ENCODE data around the gene JADE3.

Gene JADE3

DNA sequence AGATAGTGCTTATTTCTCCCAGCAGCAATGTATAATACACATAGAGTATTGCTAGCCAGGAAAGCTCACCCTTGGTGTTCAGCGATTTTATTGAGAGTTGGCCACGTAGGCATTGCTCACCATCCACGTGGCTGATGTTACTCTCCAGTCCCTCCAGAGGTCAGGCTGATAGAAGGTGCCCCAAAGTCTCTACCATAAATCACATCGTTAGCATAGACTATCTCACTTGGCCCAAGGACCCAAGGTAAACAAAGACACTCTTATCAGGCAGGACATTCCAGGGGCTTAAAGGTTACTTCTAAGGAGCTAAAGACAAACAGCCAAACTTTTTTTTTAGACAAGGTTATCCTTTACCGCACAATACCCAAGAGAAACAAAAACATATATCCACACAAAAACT lies 135.8 kb downstream of the JADE3 start:
- no peak for DNase-seq

DNA sequence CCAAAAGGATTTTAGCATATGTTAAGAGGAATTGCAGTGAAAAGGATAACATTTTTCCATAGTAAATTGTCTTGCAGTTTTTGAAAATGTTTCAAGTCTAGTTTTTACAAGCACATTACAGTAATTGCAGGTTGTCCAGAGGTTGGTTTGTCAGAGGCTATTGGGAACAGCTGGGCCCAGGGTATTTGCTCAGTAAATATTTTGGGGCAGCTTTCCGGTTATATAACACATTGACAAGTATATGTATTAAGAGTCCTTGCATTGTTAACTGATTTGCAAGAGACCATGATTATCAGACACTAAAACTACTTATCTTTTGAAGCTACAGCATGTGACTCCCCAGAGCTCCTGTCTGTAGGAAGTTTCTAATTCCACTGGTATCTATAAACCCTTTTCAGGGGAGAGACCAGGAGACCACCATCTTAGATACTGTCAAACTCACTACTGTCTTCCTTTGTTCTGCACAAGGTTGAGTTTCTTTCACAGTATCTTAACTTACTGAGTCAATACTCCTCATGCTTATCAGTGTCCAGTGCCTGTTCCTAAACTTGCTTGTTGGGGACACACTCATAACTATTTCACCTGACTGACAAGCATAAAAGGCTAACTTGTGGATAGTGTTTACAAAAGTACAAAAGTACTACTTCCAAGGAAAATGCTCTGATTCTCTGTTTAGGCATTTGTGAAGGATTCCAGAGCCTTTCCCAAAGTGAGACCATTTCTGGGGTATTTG lies 147.1 kb downstream of the JADE3 start:
- no peak for DNase-seq

GRCh38 chrX:47060708-47061107 lies 148.5 kb downstream of the JADE3 start:
- no peak for DNase-seq

DNA sequence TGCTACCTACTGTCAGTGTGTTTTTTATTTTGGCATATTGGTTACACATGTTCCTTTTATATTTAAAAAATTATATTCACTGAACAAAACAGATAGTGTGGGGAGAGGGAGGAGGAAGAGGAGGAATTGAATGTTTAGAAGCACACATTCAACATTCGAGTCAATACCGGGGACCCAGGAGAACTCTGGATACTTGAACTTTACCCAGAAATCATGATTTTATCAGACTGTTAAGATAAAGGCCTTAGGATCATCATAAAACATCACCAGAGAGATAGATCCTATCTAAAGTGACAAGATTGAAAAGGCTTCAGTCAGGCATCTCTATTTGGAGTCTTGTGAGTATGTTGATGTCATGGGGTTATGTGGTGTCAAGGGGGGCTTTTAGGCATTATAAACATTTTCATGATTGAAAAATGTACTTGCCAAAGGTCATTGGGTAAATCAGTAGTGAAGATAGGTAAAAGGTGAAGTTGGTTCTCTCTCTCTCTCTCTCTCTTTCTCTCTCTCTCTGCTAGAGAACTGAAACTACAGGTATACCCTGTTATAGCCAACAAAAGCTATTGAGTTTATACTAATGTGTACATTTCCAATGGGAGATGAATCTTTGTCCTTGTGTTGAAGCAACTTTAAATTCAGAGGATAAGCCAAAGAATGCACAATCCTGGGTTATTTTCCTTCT lies 149.2 kb downstream of the JADE3 start:
- no peak for DNase-seq

- no peak for DNase-seq
Measured at GRCh38 chrX:47063179-47063578, 151.0 kb downstream of the JADE3 start.

DNA sequence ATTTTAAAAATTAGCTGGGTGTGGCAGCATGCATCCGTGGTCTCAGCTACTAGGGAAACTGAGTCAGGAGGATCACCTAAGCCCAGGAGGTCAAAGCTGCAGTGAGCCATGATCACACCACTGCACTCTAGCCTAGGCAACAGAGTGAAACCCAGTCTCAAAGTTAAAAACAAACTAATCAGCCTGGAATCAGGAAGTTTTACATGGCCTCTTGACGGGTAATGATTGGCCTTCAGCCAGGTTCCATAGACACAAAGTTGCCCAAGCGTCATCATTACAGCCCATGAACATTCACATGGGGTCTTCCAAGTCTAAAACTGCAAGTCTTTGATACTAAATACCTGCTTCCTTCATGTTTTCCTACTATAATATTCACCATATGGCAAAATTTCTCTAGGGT lies 156.0 kb downstream of the JADE3 start:
- DNase-seq: no peak

- no peak for DNase-seq
Measured at GRCh38 chrX:47068720-47069119, 156.5 kb downstream of the JADE3 start.

DNA sequence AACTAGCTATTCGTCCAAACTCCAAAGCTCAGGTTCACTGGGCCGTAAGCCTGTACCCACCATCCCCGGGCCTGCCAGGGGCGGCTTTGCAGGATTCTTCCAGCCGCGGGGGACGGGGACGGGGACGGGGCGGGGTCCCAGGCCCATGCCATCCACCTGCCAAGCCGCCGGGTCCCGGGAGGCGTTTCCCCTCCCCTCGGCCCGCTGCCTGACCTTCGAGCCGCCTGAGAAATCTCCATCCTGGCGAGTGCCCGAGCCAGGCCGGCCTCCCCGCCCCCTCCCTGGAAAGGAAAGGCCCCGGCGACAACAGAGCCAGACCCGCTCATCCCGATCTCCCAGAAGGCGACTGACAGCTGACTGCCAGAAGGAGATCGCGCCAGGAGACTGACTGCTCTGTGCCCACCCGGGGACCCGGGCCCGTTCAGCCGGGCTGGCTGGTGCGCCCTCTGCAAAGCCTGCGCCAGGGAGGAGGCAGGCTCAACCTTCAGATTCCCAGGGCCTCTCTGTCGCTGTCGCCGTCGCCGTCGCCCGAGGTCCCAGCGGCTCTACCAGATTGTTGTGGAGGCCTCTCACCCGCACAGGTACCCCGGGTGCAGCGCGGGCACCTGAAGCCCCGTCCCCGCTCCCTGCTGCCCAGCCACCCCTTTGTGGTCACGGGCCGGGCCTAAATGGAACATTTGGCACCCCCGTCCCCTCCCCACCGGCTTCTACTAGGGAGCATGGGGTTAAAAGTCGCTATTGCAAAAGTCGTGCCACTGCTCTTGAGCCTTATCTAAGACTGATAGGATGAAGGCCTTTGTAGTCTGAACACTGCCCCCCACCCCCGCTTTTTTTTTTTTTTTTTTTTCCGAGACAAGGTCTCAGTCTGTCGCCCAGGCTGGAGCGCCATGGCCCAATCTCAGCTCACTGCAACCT lies 166.2 kb downstream of the JADE3 start, which contains the start of gene RGN:
RGN (plus strand) TSS at position 315 of the 915 bp plus-strand sequence. CDS start 2,702 bp downstream, outside the sequence.
- DNase-seq: peak; percentile 32

- no peak for DNase-seq
Measured at GRCh38 chrX:47080215-47080914, 168.1 kb downstream of the JADE3 start.

DNA sequence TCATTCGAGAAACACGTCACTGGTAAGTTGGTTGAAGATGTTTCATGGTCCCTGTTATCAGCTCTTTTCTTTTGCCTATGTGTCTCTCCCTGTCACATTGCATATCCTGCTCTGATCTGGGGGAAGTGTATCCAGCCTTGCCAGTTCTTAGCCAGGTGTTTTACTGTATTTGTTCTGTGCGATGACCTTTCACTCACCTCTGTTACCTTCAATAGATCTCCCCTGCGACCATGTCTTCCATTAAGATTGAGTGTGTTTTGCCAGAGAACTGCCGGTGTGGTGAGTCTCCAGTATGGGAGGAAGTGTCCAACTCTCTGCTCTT lies 168.7 kb downstream of the JADE3 start:
- DNase-seq: no peak

DNA sequence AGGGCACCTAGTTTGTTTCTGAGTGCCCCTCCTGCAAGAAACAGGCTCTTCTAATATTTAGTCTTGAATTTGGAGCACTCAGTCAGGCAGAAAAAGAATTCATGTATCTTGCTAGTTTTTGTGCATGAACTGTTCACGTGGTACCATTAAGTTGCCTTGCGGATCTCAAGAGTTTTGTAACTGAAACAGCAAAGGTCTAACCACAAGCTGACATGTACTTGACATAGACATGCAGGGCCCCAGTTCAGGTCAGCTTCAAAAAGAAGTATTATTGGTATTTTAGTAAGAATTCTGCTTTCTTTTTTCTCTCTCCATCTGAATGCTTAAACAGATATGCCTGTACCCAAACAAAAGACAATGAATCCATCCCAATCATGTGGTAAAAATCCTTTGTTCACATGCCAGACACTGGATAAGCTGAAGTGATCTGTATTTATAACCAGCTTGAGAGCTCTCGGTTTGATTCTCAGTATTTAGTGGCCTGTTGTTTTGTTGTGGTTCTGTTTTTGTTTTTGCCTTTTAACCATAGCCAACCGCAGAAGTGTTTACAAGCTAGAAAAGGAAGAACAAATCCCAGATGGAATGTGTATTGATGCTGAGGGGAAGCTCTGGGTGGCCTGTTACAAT lies 179.0 kb downstream of the JADE3 start:
- no peak for DNase-seq

DNA sequence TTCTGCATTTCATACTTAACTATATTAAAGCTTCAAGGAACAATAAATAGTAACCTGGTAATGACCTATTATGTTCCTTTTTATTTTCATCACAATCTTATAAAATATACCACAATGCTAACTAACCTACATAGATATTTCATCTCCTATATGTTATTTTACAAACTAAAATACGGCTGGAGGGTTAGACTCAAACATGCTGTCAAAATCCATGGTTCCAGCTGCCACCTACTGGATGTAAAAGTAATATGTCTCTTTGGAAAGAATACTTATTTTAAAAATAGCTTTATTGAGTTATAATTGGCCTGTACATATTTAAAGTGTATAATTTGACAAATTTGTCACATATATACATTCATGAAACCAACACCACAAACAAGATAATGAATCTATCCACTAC lies 181.0 kb downstream of the JADE3 start:
- no peak for DNase-seq

DNA sequence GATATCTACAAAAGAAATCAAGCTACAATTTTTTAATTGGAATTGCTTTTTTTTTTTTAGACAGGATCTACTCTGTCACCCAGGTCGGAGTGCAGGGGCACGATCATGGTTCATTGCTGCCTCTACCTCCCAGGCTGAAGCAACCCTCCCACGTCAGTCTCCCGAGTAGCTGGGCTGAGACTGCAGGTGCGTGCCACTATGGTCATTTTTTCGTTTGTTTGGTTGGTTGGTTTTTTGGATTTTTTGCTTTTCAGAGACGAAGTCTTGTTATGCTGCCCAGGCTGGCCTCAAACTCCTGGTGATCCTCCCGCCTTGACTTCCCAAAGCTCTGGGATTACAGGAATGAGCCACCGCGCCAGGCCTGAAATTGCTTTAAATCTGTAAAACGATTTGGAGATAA lies 181.6 kb downstream of the JADE3 start:
- DNase-seq: no peak

DNA sequence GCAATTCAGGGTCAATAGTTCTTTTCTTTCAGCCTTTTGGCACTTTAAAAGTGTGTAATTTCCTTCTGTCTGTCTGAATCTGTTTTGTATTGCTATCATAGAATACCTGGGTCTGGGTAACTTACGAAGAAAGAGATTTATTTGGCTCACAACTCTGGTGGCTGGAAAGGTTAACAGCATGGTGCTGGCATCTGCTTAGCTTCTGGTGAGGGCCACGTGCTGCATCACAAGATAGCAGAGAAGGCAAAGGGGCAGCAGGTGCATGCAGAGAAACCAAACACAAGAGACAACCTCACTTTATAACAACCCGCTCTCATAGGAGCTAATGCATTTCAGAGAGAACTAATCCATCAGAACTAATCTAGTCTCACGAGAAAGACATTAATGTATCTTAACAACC lies 184.8 kb downstream of the JADE3 start:
- DNase-seq: no peak

DNA sequence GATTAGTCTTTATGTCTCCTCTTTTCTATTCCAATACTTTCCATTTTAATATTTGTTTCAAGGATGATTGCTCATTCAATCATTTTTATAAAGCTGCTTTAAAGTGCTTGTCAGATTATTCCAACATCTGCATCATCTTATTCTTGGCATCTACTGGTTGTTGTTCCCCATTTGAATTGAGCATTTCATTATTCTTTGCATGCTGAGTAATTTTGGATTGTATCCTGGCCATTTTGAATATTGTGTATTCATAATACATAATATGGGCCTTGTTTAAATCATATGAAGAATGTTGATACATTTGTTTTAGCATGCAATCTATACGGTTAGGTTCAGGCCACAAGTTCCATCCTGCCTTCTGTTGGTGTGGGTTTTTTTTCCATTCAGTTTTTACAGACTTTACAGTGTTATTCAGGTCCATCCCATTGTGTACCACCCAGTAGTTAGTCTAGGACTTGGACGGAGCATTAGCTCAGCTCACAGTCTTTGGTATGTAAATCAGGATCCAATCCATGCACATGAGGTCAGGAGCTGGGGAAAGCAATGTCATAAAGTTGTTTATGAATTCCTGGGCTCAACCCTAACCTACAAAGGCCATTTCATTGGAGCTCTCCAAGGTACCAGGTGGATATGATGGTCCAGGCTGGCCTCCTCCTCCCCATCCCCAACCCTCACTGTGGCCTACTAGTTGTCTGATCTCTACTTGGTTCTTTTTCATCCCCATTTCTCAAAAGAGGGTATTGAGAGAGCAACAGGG lies 186.3 kb downstream of the JADE3 start:
- DNase-seq: no peak

GRCh38 chrX:47101206-47101605 lies 189.0 kb downstream of the JADE3 start:
- DNase-seq: no peak
